HG03521 (cell line): ENCODE data around the gene FAM78A.
"Not testable (repeated sequence)": the region's sequence is repeated elsewhere in the genome, so short reads cannot be mapped to it uniquely, and the experiment has no call there.

Source experiments
- ATAC-seq: cut with Tn5 transposase; IDR thresholded peaks from one replicate; pipeline ENCODE4 v1.9.1; 2021; ENCODE audit warnings: mild to moderate bottlenecking, moderate library complexity; ENCODE audit not compliant: unreplicated experiment

FAM78A gene

GRCh38 chr9:131282688-131283422 lies 6.5 kb upstream of the FAM78A start:
- no peak for ATAC-seq

- no peak for ATAC-seq
Observed at GRCh38 chr9:131282175-131282574, 5.9 kb upstream of the FAM78A start.

GRCh38 chr9:131281119-131281965 lies 5.0 kb upstream of the FAM78A start:
- no peak for ATAC-seq

- ATAC-seq, result no peak
Observed at GRCh38 chr9:131280660-131281059, 4.3 kb upstream of the FAM78A start.

GRCh38 chr9:131279863-131280570 lies 3.7 kb upstream of the FAM78A start:
- ATAC-seq, result no peak

GRCh38 chr9:131279196-131279862 lies 3.0 kb upstream of the FAM78A start:
- no peak for ATAC-seq

GRCh38 chr9:131278702-131279111 lies 2.4 kb upstream of the FAM78A start:
- ATAC-seq, result no peak

- no peak for ATAC-seq
Observed at GRCh38 chr9:131277910-131278701, 1.8 kb upstream of the FAM78A start.

- no peak for ATAC-seq
Observed at GRCh38 chr9:131277287-131277909, 1.1 kb upstream of the FAM78A start.

- ATAC-seq, result no peak
Observed at GRCh38 chr9:131276891-131277286, 579 bp upstream of the FAM78A start.

- ATAC-seq, result no peak
Observed at GRCh38 chr9:131275332-131276093, 797 bp downstream of the FAM78A start.

- ATAC-seq, result no peak
Observed at GRCh38 chr9:131274674-131275331, 1.5 kb downstream of the FAM78A start.

GRCh38 chr9:131273856-131274673 lies 2.2 kb downstream of the FAM78A start:
- no peak for ATAC-seq

- ATAC-seq, result no peak
Observed at GRCh38 chr9:131273146-131273855, 3.0 kb downstream of the FAM78A start.

- ATAC-seq, result no peak
Observed at GRCh38 chr9:131272212-131272611, 4.1 kb downstream of the FAM78A start.

GRCh38 chr9:131271506-131271931 lies 4.8 kb downstream of the FAM78A start:
- no peak for ATAC-seq

GRCh38 chr9:131271016-131271273 lies 5.4 kb downstream of the FAM78A start:
- ATAC-seq, result not testable (repeated sequence)
